SK-N-SH treated with all-trans-retinoic acid at 6 μM for 48 hours (cell line): ENCODE measurements around the gene VMP1.

ENCODE experiments used
- ARNTL ChIP-seq: fragments of 450-650 bp; formaldehyde crosslinking; IDR thresholded peaks from 2 replicates; pipeline ENCODE4 v1.5.0; 2020; ENCODE audit warnings: low read depth, mild to moderate bottlenecking, moderate library complexity, borderline replicate concordance
- ESRRG ChIP-seq: fragments of 250-450 bp; sonication (Bioruptor Pico); IDR thresholded peaks from 2 replicates; pipeline ENCODE4 v1.6.1; 2021; ENCODE audit warnings: mild to moderate bottlenecking
- PATZ1 ChIP-seq: fragments of 250-450 bp; sonication (Bioruptor Pico); IDR thresholded peaks from 2 replicates; pipeline ENCODE4 v1.8.0; 2020; ENCODE audit warnings: mild to moderate bottlenecking, moderate library complexity, borderline replicate concordance
- PPARA ChIP-seq: fragments of 250-450 bp; sonication (Bioruptor Pico); IDR thresholded peaks from 2 replicates; pipeline ENCODE4 v1.5.0; 2020; ENCODE audit warnings: mild to moderate bottlenecking, borderline replicate concordance
- RARB ChIP-seq: fragments of 250-450 bp; sonication (Bioruptor Pico); IDR thresholded peaks from 2 replicates; pipeline ENCODE4 v1.8.0; 2021; ENCODE audit warnings: mild to moderate bottlenecking, moderate library complexity

DNA sequence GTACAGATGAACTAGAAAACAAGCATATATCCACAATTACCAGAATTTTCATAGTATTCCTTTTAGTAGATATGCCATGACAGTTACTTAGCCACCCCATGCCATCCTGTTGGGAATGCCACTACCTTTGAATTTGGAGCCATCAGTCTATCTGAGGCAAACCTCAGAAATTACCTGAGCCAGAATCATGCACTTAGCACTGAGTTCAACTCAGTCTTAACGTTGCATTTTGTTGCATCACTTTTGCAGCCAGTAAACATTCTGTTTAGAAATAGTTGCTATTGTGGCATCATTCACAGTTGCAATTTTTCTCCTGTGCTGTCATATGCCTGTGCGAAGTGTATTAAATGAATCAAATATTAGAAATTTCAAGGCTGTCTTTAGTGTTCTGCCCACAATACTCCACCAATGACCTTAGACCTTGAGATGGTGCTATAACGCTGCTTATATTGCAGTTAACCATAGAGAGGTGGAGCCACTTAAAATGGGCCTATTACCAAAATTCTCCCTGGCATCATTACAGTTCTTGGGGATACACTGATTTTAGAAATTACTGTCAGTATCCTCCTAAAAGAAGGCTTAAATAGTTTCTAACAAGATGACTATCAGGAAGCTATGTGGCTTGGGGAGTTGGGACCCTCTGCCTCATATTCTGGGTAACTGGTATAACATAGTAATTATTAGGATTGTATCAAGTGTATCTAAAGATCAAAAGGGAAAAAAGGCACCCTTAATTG is 11.3 kb upstream of the VMP1 start:
- TF ChIP-seq ESRRG = no peak
- TF ChIP-seq PATZ1 (CRISPR knock-in tag) = no peak
- TF ChIP-seq RARB = no peak
- TF ChIP-seq PPARA (CRISPR knock-in tag) = no peak
- TF ChIP-seq ARNTL = no peak
